Prostate gland (tissue), 2 donors: ENCODE data around the gene FMNL3.

Source experiments
- CTCF ChIP-seq, 4 experiments: fragments of 200-600 bp in 2 of 4; fragments of 450-650 bp in 2 of 4; sonication (generic) in 2 of 4; IDR thresholded peaks; 1 replicate in 3 of 4; 2 replicates in 1 of 4; pipeline ENCODE4 v1.5.1; 2016 to 2019; ENCODE audit warnings: antibody characterized with exemption in 4 of 4, mild to moderate bottlenecking in 2 of 4, moderate library complexity in 2 of 4
- POLR2A ChIP-seq: fragments of 450-650 bp; IDR thresholded peaks from one replicate; pipeline ENCODE4 v1.6.1; 2016; ENCODE audit warnings: antibody characterized with exemption, mild to moderate bottlenecking
- POLR2AphosphoS5 ChIP-seq: sonication (generic); formaldehyde crosslinking; IDR thresholded peaks from one replicate; pipeline ENCODE4 v1.6.1; 2017; ENCODE audit warnings: antibody characterized with exemption

GRCh38 chr12:49627752-49628360 lies 79.3 kb downstream of the FMNL3 start:
- TF ChIP-seq CTCF (IDR thresholded peaks at IDR 0.05), result no peak
- no peak for TF ChIP-seq POLR2AphosphoS5
- no peak for TF ChIP-seq POLR2A
